ENCODE data around the gene EMP1. TPM values are rescaled to one million over a fixed set of nuclear protein-coding genes. Genes with fewer than 3 reads are reported as not detected.

Gene EMP1
- total and polyA plus RNA-seq, 2 experiments from 2014 or later = 0.07 to 0.39 TPM

DNA sequence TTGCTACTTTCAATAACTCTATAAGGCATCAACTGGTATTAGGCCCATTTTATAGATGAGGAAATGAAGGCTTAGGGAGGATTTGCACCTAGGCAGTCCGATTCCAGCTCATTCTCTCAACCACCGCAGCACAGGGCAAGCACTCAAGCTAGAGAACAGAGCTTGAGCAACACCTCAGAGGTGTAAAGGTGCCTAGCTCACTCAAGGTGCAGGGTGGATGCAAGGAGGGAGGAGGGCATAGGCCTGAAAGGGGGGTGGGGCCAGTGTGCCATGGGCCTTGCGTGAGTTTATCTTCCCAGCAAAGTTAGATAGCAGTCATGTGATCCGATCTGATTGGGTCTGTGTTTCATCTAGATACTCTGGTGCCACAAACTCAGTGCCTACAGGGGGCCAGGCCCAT is 10.2 kb upstream of the EMP1 start (continued):
- TF ChIP-seq, protein P1, sequence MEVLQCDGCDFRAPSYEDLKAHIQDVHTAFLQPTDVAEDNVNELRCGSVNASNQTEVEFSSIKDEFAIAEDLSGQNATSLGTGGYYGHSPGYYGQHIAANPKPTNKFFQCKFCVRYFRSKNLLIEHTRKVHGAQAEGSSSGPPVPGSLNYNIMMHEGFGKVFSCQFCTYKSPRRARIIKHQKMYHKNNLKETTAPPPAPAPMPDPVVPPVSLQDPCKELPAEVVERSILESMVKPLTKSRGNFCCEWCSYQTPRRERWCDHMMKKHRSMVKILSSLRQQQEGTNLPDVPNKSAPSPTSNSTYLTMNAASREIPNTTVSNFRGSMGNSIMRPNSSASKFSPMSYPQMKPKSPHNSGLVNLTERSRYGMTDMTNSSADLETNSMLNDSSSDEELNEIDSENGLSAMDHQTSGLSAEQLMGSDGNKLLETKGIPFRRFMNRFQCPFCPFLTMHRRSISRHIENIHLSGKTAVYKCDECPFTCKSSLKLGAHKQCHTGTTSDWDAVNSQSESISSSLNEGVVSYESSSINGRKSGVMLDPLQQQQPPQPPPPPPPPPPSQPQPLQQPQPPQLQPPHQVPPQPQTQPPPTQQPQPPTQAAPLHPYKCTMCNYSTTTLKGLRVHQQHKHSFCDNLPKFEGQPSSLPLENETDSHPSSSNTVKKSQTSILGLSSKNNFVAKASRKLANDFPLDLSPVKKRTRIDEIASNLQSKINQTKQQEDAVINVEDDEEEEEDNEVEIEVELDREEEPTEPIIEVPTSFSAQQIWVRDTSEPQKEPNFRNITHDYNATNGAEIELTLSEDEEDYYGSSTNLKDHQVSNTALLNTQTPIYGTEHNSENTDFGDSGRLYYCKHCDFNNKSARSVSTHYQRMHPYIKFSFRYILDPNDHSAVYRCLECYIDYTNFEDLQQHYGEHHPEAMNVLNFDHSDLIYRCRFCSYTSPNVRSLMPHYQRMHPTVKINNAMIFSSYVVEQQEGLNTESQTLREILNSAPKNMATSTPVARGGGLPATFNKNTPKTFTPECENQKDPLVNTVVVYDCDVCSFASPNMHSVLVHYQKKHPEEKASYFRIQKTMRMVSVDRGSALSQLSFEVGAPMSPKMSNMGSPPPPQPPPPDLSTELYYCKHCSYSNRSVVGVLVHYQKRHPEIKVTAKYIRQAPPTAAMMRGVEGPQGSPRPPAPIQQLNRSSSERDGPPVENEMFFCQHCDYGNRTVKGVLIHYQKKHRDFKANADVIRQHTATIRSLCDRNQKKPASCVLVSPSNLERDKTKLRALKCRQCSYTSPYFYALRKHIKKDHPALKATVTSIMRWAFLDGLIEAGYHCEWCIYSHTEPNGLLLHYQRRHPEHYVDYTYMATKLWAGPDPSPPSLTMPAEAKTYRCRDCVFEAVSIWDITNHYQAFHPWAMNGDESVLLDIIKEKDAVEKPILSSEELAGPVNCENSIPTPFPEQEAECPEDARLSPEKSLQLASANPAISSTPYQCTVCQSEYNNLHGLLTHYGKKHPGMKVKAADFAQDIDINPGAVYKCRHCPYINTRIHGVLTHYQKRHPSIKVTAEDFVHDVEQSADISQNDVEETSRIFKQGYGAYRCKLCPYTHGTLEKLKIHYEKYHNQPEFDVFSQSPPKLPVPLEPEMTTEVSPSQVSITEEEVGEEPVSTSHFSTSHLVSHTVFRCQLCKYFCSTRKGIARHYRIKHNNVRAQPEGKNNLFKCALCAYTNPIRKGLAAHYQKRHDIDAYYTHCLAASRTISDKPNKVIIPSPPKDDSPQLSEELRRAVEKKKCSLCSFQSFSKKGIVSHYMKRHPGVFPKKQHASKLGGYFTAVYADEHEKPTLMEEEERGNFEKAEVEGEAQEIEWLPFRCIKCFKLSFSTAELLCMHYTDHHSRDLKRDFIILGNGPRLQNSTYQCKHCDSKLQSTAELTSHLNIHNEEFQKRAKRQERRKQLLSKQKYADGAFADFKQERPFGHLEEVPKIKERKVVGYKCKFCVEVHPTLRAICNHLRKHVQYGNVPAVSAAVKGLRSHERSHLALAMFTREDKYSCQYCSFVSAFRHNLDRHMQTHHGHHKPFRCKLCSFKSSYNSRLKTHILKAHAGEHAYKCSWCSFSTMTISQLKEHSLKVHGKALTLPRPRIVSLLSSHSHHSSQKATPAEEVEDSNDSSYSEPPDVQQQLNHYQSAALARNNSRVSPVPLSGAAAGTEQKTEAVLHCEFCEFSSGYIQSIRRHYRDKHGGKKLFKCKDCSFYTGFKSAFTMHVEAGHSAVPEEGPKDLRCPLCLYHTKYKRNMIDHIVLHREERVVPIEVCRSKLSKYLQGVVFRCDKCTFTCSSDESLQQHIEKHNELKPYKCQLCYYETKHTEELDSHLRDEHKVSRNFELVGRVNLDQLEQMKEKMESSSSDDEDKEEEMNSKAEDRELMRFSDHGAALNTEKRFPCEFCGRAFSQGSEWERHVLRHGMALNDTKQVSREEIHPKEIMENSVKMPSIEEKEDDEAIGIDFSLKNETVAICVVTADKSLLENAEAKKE (CRISPR knock-in tag; IDR thresholded peaks at IDR 0.05) = no peak
- TF ChIP-seq ZNF114 (CRISPR knock-in tag; IDR thresholded peaks at IDR 0.05) = no peak
- TF ChIP-seq, protein P2, sequence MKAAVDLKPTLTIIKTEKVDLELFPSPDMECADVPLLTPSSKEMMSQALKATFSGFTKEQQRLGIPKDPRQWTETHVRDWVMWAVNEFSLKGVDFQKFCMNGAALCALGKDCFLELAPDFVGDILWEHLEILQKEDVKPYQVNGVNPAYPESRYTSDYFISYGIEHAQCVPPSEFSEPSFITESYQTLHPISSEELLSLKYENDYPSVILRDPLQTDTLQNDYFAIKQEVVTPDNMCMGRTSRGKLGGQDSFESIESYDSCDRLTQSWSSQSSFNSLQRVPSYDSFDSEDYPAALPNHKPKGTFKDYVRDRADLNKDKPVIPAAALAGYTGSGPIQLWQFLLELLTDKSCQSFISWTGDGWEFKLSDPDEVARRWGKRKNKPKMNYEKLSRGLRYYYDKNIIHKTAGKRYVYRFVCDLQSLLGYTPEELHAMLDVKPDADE (IDR thresholded peaks at IDR 0.05) = no peak
- no peak for TF ChIP-seq NANOG (IDR thresholded peaks at IDR 0.05; ENCODE audit: borderline replicate concordance)

DNA sequence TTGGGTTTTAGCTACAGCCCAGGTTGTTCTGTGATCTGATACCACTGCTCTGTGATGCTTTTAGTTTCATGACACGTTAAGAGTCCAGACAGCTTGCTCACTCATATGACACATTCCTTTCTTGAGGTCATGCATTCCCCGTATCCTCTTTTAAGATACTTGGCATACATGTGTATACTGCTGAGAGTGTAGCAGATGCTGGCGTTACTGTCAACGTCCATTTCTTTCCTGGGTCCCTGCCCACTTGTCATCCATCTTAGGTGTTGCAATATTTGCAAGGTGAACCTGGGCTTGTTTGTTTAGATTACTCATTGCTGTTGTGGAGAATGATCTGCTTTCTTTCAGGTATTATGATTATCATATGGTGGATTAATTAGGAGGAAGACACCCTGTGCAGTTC is 9.1 kb upstream of the EMP1 start:
- no peaks in the 10 kb centered on the region for H3K79me2 ChIP-seq (replicated peaks; ENCODE audit: insufficient read depth)
- no peak overlapping the region for H3K27ac ChIP-seq (ENCODE audit: low read depth)
- no peak for DNase-seq (ENCODE audit: low spot score)
- Mint-ChIP-seq H3K4me1 (peaks cover 3% of the 10 kb centered on the region), H3K36me3 (ENCODE audit: low read depth) (no peaks in the 10 kb centered on the region), H3K4me3 (no peak overlapping the region), H3K27me3 (ENCODE audit: insufficient read depth, low read depth, poor library complexity) (peaks cover 1% of the 10 kb centered on the region), H3K9me3 (no peaks in the 10 kb centered on the region), H3K27ac (no peak overlapping the region)
- no peaks in the 10 kb centered on the region for H3F3A ChIP-seq (replicated peaks; ENCODE audit: low read depth)
- no peaks in the 10 kb centered on the region; the same call in 1 of the 2 replicates for H3K9me2 ChIP-seq (ENCODE audit: insufficient read depth)
- no peak overlapping the region for H3K4me3 ChIP-seq
- H3K36me3 ChIP-seq (ENCODE audit: insufficient read depth) = no peaks in the 10 kb centered on the region
- H3K4me1 ChIP-seq (ENCODE audit: insufficient read depth) = no peaks in the 10 kb centered on the region
- H3K27me3 ChIP-seq (ENCODE audit: insufficient read depth) = no peaks in the 10 kb centered on the region
- ATAC-seq = no peak
- H3K4me2 ChIP-seq = no peak overlapping the region
- no peaks in the 10 kb centered on the region for H4K20me1 ChIP-seq (replicated peaks; ENCODE audit: insufficient read depth)
- H2AFZ ChIP-seq = no peak overlapping the region
- TF ChIP-seq ZNF331 (CRISPR knock-in tag; IDR thresholded peaks at IDR 0.05; ENCODE audit: low read depth) (no peak), NANOG (IDR thresholded peaks at IDR 0.05; ENCODE audit: borderline replicate concordance) (no peak), POLR2AphosphoS5 (IDR thresholded peaks at IDR 0.05; ENCODE audit: low read depth) (no peak), JUNB (IDR thresholded peaks at IDR 0.05; ENCODE audit: unreplicated experiment) (no peak), ZNF114 (CRISPR knock-in tag; IDR thresholded peaks at IDR 0.05) (no peak), EZH2 (IDR thresholded peaks at IDR 0.05; ENCODE audit: low read depth, unreplicated experiment) (no peak), EZH2phosphoT487 (IDR thresholded peaks at IDR 0.05; ENCODE audit: unreplicated experiment) (no peak)
- TF ChIP-seq, protein P1 (CRISPR knock-in tag; IDR thresholded peaks at IDR 0.05) = no peak

All from GM23338 (cell line).